ENCODE data around the gene GANC.
"Not testable (repeated sequence)": the region's sequence is repeated elsewhere in the genome, so short reads cannot be mapped to it uniquely, and the experiment has no call there.

The GANC gene, protein sequence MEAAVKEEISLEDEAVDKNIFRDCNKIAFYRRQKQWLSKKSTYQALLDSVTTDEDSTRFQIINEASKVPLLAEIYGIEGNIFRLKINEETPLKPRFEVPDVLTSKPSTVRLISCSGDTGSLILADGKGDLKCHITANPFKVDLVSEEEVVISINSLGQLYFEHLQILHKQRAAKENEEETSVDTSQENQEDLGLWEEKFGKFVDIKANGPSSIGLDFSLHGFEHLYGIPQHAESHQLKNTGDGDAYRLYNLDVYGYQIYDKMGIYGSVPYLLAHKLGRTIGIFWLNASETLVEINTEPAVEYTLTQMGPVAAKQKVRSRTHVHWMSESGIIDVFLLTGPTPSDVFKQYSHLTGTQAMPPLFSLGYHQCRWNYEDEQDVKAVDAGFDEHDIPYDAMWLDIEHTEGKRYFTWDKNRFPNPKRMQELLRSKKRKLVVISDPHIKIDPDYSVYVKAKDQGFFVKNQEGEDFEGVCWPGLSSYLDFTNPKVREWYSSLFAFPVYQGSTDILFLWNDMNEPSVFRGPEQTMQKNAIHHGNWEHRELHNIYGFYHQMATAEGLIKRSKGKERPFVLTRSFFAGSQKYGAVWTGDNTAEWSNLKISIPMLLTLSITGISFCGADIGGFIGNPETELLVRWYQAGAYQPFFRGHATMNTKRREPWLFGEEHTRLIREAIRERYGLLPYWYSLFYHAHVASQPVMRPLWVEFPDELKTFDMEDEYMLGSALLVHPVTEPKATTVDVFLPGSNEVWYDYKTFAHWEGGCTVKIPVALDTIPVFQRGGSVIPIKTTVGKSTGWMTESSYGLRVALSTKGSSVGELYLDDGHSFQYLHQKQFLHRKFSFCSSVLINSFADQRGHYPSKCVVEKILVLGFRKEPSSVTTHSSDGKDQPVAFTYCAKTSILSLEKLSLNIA (N-terminal part only)

DNA sequence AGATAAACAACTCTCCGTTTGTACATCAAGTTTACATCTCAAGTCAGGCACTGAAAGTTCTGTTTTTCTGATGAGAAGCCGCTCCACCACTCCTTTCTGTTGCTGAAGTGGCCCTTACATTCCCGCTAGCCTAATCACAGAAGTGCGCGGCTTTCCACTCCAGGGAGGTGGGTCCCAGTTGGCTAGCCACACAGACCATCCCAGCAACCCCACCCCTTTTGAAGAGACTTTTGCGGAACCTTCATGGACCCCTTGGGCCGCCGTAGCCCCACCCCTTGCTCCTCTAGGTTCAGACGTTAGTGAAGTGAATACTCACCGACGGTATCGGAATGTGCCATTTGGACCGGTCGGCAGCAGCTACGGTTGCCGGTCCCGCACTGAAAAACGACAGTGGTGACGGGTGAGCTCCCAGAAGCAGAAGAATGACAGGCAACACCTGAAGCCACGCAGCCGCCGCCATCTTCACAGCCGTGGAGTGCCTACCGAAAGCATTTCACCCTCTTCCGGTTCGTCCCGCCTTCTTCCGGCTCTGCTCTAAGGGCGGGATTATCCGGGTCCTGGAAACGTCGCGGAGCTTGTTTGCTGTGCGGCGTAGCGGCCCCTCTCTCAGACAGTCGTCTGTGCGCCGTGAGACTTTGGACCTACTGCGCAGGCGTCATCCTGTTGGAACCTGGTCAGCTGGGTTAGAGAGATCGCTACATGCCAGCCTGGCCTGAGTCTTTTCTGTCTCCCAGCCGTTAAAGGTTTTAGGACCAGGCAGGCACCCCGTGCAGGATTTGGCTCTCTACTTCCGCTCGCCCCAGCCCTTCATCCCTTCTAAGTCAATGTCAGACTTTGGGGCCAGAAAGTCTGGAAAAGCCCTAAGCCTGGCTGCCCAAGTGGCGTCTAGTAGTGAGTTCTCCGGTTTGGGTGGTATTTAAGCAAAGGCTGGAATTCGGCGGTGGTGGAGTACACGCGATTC lies at the start of gene GANC, which contains the start of gene TMEM87A:
TSS of gene GANC (plus strand) at position 263 of the 961 bp plus-strand sequence. CDS start 1,281 bp downstream, outside the sequence.
TSS of gene TMEM87A (minus strand) at position 495 of the 961 bp plus-strand sequence. CDS start at position 460, 35 bp downstream.
- DNase-seq: peak; percentile 97

DNA sequence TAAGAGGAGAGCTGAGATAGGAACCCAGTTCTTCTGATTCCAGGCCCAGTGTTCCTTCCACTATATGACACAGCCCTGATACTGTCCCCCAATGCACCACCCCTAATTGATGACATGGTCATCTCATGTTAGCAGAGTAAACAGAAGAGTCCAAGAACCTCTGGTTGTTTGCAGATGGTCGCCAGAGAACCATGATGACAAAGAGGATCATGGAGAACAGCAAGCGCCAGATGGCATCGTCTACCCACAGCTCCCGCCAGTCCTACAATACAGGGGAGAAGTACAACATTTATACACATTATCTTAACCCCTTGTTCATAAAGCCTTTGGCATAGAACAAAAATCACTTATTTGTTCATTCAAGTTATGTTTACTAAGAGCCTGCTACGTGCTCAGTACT lies 46.4 kb upstream of the GANC start:
- DNase-seq: no peak

DNA sequence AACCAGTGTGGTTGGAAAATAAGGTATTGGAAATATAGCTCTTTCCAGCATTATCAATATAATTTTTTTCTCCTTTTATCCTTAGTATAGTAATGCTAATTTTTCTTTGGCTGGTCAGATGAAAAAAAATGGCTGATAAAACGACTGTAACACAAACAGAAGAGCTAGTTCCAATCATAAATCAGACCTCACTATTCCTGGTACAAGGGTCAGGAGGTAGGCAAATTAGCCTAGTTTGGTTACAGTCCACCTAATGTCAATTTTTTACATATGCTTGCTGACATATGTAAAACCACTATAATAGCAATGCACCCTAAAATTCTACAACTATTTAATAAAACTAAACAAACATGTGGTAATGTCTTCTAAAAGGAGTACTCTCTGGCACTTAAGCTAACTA lies 45.0 kb upstream of the GANC start:
- DNase-seq: no peak

DNA sequence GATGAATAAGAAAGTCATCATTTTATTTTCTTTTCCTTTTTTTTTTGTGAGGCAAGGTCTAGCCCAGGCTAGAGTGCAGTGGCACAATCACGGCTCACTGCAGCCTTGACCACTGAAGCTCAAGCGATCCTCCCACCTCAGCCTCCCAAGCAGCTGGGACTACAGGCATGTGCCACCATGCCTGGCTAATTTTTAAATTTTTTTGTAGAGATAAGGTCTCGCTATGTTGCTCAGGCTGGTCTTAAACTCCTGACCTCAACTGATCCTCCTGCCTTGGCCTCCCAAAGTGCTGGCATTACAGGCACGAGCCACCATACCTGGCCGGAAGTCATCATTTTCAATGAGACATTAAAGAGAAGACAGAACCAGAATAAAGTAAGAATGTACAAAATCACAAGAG lies 44.0 kb upstream of the GANC start:
- DNase-seq: not testable (repeated sequence)

DNA sequence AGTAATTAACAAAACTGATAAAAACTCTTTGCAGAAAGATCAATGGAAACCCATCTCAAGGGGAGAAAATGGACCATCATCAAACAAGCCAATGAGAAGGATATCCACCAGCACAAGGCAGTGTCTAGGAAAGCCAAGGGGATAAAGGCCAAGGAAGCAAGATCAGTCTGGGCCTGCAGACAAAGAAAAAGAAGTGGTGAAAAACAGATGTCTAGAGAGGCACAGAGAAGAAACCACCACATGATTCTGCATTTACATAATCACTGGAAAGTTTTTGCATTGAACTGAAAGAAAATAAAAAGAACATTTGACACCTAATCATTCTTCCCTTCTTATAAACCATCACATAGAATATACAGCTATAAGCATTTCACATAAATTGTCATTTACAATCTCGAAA lies 41.9 kb upstream of the GANC start:
- DNase-seq: no peak

DNA sequence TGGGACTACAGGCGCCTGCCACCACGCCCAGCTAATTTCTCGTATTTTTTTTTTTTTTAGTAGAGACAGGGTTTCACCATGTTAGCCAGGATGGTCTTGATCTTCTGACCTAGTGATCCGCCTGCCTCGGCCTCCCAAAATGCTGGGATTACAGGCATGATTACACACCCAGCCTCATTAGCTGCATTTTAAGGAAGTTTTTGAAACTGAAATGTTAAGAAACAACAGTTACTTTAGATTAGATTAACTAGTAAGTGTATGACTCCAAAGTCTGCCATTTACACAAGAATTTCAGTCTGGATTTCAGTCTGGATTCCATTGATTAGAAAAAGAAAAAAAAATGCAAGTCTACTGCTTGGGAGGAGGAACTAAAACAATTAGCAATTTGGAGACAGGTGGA lies 40.4 kb upstream of the GANC start:
- DNase-seq: no peak

DNA sequence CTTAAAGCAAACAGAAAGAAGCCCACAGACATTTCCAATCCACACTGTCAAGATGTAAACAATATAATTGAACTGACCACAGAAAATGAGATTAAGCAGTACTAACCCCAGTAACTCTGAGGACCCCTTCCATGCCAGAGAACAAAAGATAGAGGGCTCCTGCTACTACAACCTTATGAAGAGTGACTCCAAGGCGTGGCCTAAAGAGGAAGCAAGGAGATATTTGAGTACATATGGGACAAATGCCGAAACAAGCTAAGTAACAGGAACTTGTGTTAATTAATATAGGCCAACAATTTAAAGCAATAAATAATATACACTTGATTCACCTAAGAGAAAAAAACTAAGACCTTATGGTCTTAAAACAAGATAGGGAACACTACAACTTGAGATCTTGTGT lies 39.9 kb upstream of the GANC start:
- DNase-seq: no peak

DNA sequence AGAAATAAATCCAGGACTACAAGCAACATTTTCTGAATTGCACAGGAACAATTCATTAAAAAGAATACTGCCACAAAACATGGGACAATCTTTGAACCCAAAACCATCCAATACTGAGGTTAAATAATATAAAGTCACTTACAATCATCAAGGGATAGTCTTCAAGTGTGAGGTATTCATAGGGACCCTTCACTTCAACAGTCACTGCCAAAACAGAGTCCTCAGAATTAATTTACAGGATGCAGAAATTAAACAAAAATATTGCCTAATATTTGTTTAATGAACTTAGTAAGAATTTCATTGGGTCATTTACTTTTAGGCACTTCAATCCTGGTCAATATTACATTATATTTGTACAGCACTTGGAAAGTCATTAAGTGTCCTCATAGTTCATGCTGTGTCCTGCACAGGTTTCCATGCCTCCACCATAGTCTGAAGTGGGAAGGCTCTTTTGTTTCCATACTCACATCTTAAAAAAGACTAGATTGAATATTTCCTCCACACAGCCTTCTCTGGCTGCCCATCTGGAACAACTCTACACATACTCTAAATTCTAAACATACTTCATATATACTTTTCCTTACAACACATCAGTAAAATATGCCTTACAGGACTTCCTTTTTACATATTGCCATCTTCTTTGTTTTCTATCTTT lies 33.3 kb upstream of the GANC start:
- DNase-seq: no peak

DNA sequence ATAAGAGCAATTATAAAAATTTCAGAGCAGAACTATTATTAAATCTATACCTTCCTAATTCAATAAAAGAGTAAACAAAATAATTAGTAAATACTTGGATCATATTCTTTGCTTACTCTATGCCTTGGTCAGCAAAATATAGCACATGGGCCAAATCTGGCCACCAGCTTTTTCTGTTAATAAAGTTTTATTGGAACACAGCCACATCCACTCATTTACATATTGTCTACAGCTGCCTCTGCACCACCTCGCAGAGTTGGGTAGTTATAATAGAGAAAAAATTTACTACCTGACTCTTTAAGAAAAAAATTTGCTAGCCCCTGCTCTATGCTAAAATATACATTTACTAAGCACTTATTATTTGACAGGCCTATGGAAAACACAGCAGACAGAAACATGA lies 32.2 kb upstream of the GANC start:
- no peak for DNase-seq

DNA sequence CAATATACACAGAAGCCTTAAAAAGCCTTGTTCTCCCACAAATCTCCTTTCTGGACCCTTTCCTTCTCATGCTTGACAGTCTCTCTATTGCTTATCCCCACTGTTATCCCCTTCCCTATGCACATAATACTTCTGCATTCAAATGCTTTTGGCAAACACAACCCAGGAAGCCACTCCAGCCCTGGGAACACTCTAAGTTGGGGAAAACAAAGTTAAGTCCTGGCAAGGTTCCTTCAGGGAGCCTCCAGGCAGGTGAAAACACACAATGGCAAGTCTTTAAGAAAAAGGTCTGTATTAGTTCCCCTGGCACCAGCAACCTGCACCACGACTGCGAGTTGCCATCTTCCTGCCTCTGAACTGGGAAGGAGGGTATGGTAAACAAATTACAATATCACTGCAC lies 19.7 kb upstream of the GANC start:
- DNase-seq: no peak

DNA sequence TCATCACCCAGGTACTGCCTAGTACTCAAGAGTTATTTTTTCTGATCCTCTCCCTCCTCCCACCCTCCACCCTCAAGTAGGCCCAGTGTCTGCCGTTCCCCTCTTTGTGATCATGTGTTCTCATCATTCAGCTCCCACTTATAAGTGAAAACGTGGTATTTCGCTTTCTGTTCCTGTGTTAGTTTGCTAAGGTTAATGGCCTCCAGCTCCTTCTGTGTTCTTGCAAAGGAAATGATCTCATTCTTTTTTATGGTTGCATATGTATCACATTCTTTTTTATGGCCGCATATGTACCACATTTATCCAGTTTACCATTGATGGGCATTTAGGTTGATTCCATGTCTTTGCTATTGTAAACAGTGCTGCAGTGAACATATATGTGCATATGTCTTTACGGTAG lies 8.2 kb upstream of the GANC start:
- no peak for DNase-seq

DNA sequence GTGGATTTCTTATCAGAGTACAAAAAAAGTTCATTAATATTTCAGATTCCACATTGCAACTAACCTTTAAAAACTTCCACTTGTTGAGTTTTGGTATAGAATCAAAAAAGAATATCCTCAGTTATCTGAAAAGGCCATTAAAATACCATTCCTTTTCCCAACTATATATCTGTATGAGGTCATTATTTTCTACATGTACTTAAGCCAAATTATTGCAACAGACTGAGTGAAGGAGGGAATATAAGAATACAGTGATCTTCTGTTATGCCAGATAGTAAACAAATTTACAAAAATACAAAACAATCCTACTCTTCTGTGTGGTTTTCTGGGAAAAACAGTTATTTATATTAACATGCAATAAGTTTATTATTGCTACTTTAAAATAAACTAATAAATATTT lies 5.7 kb upstream of the GANC start:
- no peak for DNase-seq

DNA sequence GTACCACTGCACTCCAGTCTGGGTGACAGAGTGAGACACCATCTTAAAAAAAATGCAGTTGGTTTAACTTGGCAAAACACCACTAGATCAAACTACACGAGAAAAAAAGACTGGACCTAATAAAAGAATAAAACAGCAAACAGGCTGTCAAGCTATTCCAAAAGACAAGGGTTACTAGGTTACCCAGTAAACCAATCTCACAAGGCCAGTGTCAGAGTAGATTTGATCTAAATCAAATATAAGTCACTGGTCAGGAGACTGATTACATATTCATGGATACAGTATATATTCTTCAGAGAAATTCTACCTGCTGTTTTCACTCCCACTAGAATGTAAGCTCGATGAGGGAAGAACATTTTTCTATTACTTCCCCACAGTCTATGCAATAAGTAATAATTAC lies 2.5 kb upstream of the GANC start:
- no peak for DNase-seq

DNA sequence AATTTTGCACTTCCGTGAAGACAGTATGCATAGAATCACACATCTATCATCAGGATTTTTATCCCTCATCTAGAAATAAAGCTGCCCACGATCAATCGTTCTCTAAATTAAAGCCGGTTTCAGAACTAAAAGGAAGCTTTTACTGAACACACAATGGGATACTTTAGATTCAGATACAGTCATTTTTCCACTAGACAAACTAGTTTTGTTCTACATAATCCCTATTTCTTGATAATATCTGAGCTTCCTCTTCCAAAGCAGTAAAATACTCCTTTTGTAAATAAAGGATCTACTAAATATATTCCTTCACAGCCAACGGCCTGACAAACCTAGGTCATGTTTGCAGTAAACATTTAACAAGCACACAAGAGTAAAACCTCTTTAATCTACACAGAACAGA lies 2.0 kb upstream of the GANC start:
- DNase-seq: no peak

DNA sequence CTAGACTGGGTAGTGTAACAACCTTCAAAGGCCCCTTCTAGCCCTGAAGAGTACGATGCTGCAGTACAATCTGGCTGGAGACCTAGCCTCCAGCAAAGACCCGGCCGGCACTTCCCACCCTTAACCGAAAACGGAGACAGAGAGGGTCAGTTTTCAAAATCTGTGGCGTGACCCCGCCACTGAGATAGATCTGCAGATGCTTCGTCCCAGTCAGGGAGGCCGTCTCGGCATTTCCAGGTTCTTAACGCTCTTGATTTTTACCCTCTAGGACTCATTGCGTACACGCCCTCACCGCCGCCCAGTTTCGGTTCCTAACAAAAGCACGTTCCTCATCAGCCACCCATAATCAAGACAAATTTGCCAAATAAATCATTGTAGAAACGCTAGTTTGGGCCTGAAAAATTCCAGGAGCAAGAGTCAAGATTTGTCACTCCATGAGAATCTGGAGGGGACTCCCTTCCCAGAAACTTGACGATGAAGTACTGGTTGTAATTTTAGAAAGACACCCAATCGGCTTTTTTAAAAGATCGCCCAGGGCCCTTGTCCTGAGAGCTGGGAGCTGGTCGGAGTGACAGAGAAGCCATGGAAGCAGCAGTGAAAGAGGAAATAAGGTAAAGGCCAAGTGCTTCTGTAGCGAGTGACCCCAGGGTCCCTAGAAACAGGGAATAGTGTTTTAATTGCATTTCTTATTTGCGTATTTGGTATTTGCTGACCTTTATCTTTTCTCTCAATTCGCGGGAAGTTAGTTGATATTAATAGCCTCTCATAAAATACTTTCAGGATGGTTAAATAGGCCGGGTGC lies 1.1 kb downstream of the GANC start:
- DNase-seq: no peak

DNA sequence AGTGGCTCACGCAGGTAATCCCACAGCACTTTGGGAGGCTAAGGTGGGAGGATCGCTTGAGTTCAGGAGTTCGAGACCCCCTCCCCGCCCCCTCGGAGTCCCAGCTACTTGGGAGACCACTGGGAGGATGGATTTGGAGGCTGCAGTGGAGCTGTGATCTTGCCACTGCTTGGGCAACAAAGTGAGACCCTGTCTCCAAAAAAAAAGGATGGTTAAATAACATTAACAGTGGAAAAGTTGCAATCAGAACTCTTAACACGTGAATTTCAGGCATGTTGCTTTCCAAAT lies 1.6 kb downstream of the GANC start:
- DNase-seq: no peak

DNA sequence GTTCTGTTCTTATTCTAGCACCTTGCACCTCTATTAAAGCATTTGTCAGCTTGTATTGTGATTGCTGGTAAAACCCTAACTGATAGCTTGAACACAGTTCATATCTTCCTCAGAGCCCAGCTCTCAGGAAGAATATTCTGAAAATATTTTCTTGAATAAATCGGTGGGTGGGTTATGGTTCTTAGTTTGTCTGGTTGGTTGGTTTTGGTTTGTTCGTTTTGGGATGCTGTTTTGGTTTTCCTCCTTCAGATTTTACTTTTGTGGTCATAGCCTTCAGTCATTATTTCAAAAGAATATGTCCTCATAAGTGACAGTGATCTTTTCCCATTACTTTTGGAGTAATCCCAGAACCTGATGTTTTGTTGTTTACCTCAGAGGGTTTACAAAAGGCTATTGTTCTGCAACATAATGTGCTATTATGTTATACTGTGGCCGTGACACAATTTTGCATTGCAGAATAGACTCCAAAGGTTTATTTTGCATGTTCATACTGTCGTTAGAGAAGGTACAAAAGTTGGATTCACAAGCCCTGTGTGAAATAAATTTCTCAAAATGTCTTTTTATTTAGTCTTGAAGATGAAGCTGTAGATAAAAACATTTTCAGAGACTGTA lies 2.9 kb downstream of the GANC start:
- no peak for DNase-seq

DNA sequence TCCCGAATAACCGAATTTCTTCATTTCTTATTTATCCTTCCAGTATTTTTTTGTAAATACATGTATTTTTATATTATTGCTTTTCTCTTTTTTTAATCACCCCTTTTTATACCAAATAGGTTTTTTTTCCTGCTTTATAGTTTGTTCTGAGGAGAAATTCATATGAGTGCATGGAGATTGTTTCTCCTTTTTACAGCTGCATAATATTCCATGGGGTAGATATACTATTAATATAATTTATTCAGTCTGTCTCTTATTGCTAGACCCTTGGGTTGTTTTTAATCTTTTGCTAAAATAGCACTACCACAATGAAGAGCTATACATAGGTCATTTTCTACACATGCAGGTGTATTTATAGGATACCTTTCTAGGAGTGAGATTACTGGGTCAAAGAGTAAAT lies 3.8 kb downstream of the GANC start:
- DNase-seq: no peak

DNA sequence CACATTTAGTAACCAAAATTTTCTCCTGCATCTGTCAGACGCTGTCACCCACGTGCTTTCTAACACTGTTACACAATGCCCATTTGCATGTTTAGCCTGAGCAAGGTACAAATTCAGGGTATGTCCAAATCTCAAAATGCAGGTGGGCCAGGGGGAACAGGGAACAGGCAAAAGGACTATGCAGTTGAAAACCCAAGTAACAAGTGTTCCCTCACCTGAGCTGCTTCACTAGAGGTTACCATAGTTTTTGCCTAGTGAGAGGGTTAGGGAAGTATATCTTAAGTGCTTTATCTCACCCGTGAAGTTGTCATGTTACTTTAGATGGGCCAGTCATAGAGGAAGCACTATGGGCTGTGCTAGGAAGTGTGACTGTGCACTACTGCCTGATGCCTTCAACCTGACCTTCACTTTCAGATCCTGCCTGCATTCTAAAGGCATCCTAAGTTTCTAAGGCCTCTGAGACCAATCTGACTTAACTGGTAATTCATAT lies 6.3 kb downstream of the GANC start:
- no peak for DNase-seq

DNA sequence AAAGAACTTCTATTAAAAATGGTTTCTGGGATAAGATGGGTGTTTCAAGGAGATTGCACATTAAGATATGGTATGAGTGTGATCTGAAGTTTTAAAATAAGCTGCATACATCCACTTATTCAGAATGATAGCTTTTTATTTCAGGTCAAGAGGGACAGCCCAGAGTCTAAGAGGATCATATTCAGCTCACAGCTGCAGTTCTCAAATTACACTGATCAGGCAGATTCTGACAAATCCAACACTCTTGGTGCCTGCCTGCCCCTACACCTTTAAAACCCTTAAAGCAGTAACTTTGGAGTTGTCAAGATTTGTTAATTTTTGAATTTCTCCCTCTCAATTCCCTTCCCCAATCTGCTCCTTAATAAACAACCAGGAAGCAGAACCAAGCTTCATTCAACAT lies 9.3 kb downstream of the GANC start:
- DNase-seq: no peak

DNA sequence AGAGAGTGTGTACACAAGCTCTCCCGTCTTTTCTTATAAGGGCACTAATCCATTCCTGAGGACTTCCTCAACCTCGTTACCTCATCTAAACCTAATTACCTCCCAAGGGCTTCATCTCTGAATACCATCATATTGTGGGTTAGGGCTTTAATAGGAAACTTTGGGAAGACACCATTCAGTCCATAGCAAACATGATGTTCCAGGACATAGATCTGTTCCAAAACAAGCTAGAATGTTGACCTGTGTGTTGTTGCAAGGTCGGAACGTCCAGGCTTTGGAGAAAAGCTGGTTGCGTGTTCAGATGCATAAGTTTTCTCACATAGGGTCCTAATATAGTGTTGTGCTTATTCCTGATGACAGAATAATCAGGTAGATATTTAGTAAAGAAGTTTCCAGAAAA lies 9.9 kb downstream of the GANC start:
- no peak for DNase-seq
